Uterus (tissue), 4 donors: ENCODE results near the gene SLFN13. TPM values are rescaled to one million over a fixed set of nuclear protein-coding genes. Genes with fewer than 3 reads are reported as not detected.
A peak's percentile ranks its signal among the peaks of the same experiment; 100 is the strongest.
"Not testable (repeated sequence)": the region's sequence is repeated elsewhere in the genome, so short reads cannot be mapped to it uniquely, and the experiment has no call there.

Experiments
- DNase-seq, 2 donors: peaks; one replicate each; pipeline ENCODE4 v3.0.0-alpha.2; 2019 to 2020
- H3K27ac ChIP-seq, 2 donors: fragments of 200-600 bp; sonication (generic); 1 replicate in 1 of 2; 2 replicates in 1 of 2; pipeline ENCODE4 v1.5.1; 2016 to 2018
- H3K27me3 ChIP-seq, 2 donors: fragments of 200-600 bp; sonication (generic); one replicate each; pipeline ENCODE4 v1.5.1; 2018 to 2019; ENCODE audit warnings: control low read depth in 1 of 2
- H3K36me3 ChIP-seq, 2 donors: fragments of 200-600 bp; sonication (generic); one replicate each; pipeline ENCODE4 v1.5.1; 2019; ENCODE audit warnings: control low read depth in 1 of 2
- H3K4me1 ChIP-seq, 2 donors: fragments of 200-600 bp; sonication (generic); one replicate each; pipeline ENCODE4 v1.5.1; 2018 to 2019; ENCODE audit warnings: control low read depth in 1 of 2
- H3K4me3 ChIP-seq, 2 donors: fragments of 200-600 bp; sonication (generic); 1 replicate in 1 of 2; 2 replicates in 1 of 2; pipeline ENCODE4 v1.5.1; 2018 to 2019; ENCODE audit warnings: mild to moderate bottlenecking in 1 of 2
- H3K9me3 ChIP-seq, 2 donors: fragments of 200-600 bp; sonication (generic); one replicate each; pipeline ENCODE4 v1.5.1; 2019; ENCODE audit warnings: control low read depth in 1 of 2
- POLR2A ChIP-seq, 2 donors: fragments of 450-650 bp; IDR thresholded peaks; one replicate each; pipeline ENCODE4 v1.6.1; 2016; ENCODE audit warnings: antibody characterized with exemption in 2 of 2, mild to moderate bottlenecking in 1 of 2, moderate library complexity in 1 of 2
- intact Hi-C: fragments of 100-400 bp; cut with DNase I; formaldehyde crosslinking; loops from one replicate; pipeline ENCODE4 v1.15.1; 2023; ENCODE audit warnings: low total_unique reads
- total RNA-seq, 4 donors: library from RNA; depleted of rRNA in 3 of 4; stranded (reverse); fragments of >200 nt in 3 of 4; gene quantifications; one replicate each; pipeline versions ENCODE4 v1.1.0 to v1.2.4, GENCODE V29; 2014 to 2023
- TF ChIP-seq, protein P1 (sequence below), 4 experiments: fragments of 200-600 bp in 2 of 4; fragments of 450-650 bp in 2 of 4; sonication (generic) in 2 of 4; IDR thresholded peaks; one replicate each; pipeline ENCODE4 v1.5.1; 2016 to 2019; ENCODE audit warnings: antibody characterized with exemption in 4 of 4, mild to moderate bottlenecking in 2 of 4, moderate library complexity in 1 of 4
- donor health status: DM: yes; HTN: yes; CAD: no.

SLFN13 gene
- total RNA-seq, 4 donors from 2014 or later = 0.51 to 13.7 (median 7.1) TPM

DNA sequence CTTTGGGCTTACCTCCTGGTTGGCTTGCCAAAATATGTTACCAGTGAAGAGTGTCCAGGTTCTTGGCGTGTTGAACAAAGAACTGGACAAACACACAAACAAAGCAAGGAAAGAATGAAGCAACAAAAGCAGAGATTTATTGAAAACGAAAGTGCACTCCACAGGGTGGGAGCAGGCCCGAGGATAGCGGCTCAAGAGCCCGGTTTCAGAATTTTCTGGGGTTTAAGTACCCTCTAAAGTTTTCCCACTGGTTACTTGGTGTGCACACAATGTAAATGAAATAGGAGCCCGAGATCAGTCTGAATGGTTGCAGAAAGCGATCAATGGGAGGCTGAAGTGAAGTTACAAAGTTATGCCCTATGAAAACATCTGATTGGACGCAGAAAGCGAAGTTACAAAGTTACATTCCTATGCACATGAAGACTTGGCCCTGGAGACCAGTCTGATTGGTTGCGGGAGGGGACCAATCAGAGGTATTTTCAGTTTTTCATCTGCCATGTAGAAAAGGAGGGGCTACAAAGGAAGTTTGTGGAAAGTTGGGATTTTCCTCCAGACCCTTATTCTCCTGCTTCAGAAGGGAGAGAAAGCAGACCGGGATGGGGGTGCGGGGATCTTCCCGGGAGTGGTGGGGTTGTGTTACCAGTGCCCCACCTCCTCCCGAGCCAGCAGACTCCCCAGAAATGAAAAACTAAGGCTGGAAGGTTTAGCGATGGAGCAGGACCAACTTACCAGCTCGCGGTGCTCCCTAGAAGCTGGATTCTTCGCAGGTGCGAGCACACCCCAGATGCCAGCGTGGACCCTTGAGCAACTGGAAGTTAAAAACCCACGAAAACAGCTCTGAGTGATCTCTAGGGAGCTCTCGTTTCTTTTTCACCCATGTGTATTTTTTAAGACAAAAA is 16.1 kb downstream of the SLFN13 start, which contains the start of gene SLFN12:
Gene SLFN12 (minus strand): TSS at position 325 of the 899 bp plus-strand sequence. CDS start 9,472 bp downstream, outside the sequence.
- Histone ChIP-seq H3K4me3 (peak within 1 kb of the TSS; percentile 56 to 71), H3K27me3 (no peaks in the 10 kb centered on the region), H3K9me3 (no peaks in the 10 kb centered on the region), H3K27ac (peak within 1 kb of the TSS; percentile 84 to 97), H3K4me1 (no peaks in the 10 kb centered on the region), H3K36me3 (no peaks in the 10 kb centered on the region)
- peak; percentile 67 to 74 for DNase-seq
- intact Hi-C loops = no loop called here
- TF ChIP-seq, protein P1, sequence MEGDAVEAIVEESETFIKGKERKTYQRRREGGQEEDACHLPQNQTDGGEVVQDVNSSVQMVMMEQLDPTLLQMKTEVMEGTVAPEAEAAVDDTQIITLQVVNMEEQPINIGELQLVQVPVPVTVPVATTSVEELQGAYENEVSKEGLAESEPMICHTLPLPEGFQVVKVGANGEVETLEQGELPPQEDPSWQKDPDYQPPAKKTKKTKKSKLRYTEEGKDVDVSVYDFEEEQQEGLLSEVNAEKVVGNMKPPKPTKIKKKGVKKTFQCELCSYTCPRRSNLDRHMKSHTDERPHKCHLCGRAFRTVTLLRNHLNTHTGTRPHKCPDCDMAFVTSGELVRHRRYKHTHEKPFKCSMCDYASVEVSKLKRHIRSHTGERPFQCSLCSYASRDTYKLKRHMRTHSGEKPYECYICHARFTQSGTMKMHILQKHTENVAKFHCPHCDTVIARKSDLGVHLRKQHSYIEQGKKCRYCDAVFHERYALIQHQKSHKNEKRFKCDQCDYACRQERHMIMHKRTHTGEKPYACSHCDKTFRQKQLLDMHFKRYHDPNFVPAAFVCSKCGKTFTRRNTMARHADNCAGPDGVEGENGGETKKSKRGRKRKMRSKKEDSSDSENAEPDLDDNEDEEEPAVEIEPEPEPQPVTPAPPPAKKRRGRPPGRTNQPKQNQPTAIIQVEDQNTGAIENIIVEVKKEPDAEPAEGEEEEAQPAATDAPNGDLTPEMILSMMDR (IDR thresholded peaks at IDR 0.05) = no peak
- TF ChIP-seq POLR2A (IDR thresholded peaks at IDR 0.05) = peak; percentile 43 to 45

DNA sequence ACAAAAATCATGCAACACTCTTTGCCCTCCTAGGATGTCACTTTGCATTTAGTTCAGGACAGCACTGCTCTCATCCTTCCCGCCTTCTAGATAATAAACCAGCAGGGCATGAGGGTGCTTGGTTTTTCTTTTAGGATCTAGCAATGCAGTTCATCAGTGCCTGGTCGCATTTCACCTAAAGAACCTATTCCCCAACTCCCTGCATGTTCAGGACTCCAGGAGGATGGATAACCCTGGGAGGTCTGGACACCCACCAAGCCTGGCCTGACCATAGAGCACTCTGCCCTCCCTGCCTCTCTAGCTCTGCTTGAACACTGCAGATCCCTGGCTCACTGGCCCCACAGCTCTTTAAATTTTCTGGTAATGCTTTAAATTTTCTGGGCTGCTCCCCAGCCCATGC is 18.9 kb downstream of the SLFN13 start:
- no peak for DNase-seq
- intact Hi-C loops = no loop called here
- TF ChIP-seq, protein P1 (IDR thresholded peaks at IDR 0.05) = no peak
- no peak for TF ChIP-seq POLR2A (IDR thresholded peaks at IDR 0.05)
- H3K27ac ChIP-seq = no peak overlapping the region
- H3K27me3 ChIP-seq = no peaks in the 10 kb centered on the region
- no peak overlapping the region for H3K4me3 ChIP-seq
- no peaks in the 10 kb centered on the region for H3K36me3 ChIP-seq
- no peaks in the 10 kb centered on the region for H3K9me3 ChIP-seq
- H3K4me1 ChIP-seq = no peaks in the 10 kb centered on the region

DNA sequence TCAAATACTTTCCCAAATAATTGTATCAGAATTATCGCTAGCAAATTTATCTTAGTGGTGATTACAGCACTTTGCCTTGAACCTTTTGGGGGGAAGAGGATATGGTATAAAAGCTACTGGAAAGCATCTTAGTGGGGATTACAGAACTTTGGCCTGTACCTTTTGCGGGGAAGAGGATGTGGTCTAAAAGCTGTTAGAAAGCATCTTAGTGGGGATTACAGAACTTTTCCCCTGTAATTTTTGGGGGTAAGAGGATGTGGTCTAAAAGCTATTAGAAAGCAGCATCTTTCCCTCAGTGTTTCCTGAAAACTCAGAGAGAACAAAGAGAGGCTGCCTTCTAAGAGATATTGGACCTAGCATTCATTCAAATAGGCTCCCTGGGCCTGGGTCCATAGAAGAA is 20.3 kb downstream of the SLFN13 start:
- DNase-seq = no peak
- TF ChIP-seq, protein P1 (IDR thresholded peaks at IDR 0.05) = no peak
- TF ChIP-seq POLR2A (IDR thresholded peaks at IDR 0.05) = no peak
- intact Hi-C loops = no loop called here
- no peak overlapping the region for H3K27ac ChIP-seq
- no peak overlapping the region for H3K4me3 ChIP-seq
- H3K9me3 ChIP-seq = no peaks in the 10 kb centered on the region
- H3K27me3 ChIP-seq = no peaks in the 10 kb centered on the region
- no peaks in the 10 kb centered on the region for H3K4me1 ChIP-seq
- no peaks in the 10 kb centered on the region for H3K36me3 ChIP-seq

DNA sequence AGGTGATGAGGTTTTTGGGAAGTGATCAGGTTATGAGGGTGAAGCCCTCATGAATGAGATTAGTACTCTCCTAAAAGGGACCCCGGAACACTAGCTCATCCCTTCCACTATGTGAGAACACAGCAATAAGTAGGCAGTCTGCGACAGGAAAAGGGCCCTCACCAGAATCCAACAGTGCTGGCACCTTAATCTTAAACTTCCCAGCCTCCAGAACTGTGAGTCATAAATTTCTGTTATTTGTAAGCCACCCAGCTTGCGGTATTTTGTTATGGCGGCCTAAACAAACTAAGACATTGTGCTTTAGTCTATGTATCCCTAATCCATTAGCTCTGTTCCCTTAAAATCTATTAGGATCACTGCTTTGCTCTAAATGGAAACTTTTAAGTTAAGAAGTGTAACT is 24.8 kb downstream of the SLFN13 start:
- Histone ChIP-seq H3K27ac (no peak overlapping the region), H3K27me3 (no peaks in the 10 kb centered on the region), H3K4me3 (no peak overlapping the region), H3K9me3 (no peaks in the 10 kb centered on the region), H3K4me1 (no peaks in the 10 kb centered on the region), H3K36me3 (no peaks in the 10 kb centered on the region)
- intact Hi-C loops = no loop called here
- TF ChIP-seq, protein P1 (IDR thresholded peaks at IDR 0.05) = no peak
- TF ChIP-seq POLR2A (IDR thresholded peaks at IDR 0.05) = no peak
- DNase-seq = no peak

DNA sequence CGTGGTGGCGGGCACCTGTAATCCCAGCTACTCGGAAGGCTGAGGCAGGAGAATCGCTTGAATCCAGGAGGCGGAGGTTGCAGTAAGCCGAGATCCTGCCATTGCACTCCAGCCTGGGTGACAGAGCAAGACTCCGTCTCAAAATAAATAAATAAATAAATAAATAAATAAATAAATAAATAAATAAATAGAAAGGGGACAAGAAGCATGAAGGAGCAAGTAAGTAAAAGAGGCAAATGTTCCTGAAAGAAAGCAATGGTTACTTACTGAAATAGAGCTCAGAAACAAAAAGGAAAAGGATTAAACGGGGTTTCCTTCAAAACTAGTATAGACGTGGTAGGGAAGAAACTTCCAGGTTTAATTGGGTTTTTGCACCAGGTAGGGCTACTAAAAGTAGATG is 27.5 kb downstream of the SLFN13 start:
- H3K4me1 ChIP-seq, DNase-seq, H3K4me3 ChIP-seq, H3K27ac ChIP-seq, intact Hi-C loops, H3K9me3 ChIP-seq, H3K27me3 ChIP-seq, H3K36me3 ChIP-seq: not testable (repeated sequence)
